Esophagus (tissue), 2 donors: Measurements from ENCODE around the gene PRSS36. TPM values are rescaled to one million over a fixed set of nuclear protein-coding genes. Genes with fewer than 3 reads are reported as not detected.

ENCODE experiments used
- H3K27ac ChIP-seq, 2 donors: one replicate each; pipeline ENCODE4 v1.5.1; 2013; ENCODE audit warnings: low read depth in 2 of 2, mild to moderate bottlenecking in 2 of 2, inconsistent platforms in 1 of 2, low read length in 1 of 2, moderate library complexity in 1 of 2
- H3K27me3 ChIP-seq, 2 donors: one replicate each; pipeline ENCODE4 v1.6.1; 2013; ENCODE audit warnings: low read length in 2 of 2, control low read depth in 1 of 2, mild to moderate bottlenecking in 1 of 2; ENCODE audit not compliant: insufficient read depth in 2 of 2, control insufficient read depth in 1 of 2
- H3K36me3 ChIP-seq, 2 donors: one replicate each; pipeline ENCODE4 v1.6.1; 2013; ENCODE audit warnings: low read length in 1 of 2; ENCODE audit not compliant: control insufficient read depth in 2 of 2, insufficient read depth in 2 of 2
- H3K4me1 ChIP-seq, 2 donors: one replicate each; pipeline ENCODE4 v1.6.1; 2013; ENCODE audit warnings: low read length in 1 of 2; ENCODE audit not compliant: control insufficient read depth in 2 of 2, insufficient read depth in 2 of 2
- H3K4me3 ChIP-seq, 2 donors: one replicate each; pipeline ENCODE4 v1.5.1; 2013; ENCODE audit warnings: low read length in 2 of 2, mild to moderate bottlenecking in 2 of 2, low read depth in 1 of 2, moderate library complexity in 1 of 2
- H3K9me3 ChIP-seq, 2 donors: one replicate each; pipeline ENCODE4 v1.6.1; 2013; ENCODE audit warnings: mild to moderate bottlenecking in 2 of 2, low read depth in 1 of 2, low read length in 1 of 2, moderate library complexity in 1 of 2; ENCODE audit not compliant: control insufficient read depth in 2 of 2, insufficient read depth in 1 of 2
- WGBS, 2 donors: extraction: QIAGEN DNeasy Blood & Tissue Kit; methylation state at CpG; one replicate each; pipeline ENCODE4 v1.1.7; 2013; 5-methylcytosine and 5-hydroxymethylcytosine counted together
- polyA plus RNA-seq, 2 donors: library from polyadenylated mRNA; stranded (reverse); fragments of 200-250 nt; gene quantifications; one replicate each; pipeline ENCODE4 v1.2.3, GENCODE V29; 2013
- donor health status: healthy with polysubstance abuse.
- donor health status: Bipolar disorder and iron deficiency.

PRSS36 gene
- polyA plus RNA-seq, 2 donors, result 1.7 to 2.4 TPM

DNA sequence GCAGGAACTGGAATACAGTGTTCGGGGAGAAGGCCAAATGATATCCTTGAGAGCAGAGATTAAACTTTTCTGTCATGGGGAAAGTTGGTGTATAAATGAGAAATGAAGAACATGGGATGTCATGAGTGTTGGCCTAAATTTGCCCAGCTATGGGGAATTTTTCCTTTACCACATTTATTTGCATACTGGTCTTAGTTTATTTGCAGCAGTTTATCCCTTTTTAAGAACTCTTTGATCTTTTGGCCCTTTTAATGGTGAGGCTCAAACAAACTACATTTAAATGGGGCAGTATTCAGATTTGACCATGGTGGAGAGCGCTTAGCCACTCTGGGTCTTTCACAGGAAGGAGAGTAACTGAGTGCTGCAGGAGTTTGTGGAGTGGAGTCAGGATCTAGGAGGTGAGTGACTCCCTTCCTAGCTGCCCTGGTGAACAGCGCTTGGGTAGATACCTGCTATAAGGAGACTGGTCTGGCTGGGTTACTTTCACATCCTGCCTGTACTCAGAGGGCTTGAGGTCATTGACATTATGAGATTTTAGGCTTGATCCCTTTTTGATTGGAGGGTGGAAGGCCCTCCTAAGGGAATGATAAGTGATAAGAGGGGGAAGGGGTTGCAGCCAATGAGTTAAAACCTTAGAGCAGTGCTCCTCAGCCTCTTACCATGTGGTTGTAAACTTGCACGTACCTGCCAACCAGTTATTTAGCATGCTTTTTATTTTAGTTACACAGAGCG is 42.0 kb upstream of the PRSS36 start:
- WGBS, 2 donors, result 83 to 88% methylated on average over 5 of the region's 5 CpGs
- peaks cover 0 to 2% of the 10 kb centered on the region in 2 donors for H3K4me1 ChIP-seq
- no peaks in the 10 kb centered on the region for H3K9me3 ChIP-seq
- peaks cover 35 to 45% of the 10 kb centered on the region in 2 donors for H3K36me3 ChIP-seq
- no peaks in the 10 kb centered on the region for H3K27me3 ChIP-seq
- no peak overlapping the region for H3K4me3 ChIP-seq
- no peak overlapping the region for H3K27ac ChIP-seq

DNA sequence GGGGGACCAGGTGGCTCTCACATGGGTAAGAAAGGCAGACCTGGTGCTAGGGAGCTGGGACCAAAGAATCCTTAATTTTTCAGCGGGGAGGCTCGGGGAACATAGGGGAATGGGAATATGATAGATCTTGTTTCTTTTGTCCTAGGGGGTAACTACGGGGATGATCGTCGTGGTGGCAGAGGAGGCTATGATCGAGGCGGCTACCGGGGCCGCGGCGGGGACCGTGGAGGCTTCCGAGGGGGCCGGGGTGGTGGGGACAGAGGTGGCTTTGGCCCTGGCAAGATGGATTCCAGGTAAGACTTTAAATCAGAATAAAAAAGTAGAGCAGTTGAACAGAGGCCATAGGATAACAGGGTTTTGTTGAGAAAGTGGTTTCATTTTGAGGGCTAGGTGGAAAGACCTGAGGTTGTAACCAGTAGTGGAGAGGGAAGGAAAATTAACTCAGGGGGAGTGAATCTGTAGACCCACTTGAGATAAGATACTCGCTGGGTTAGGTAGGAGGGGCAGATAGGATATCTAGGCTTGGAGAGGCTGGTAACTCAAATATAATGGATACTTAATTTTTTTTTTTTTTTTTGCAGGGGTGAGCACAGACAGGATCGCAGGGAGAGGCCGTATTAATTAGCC is 41.1 kb upstream of the PRSS36 start:
- H3K4me3 ChIP-seq, result no peak overlapping the region
- peaks cover 0 to 2% of the 10 kb centered on the region in 2 donors for H3K4me1 ChIP-seq
- no peaks in the 10 kb centered on the region for H3K9me3 ChIP-seq
- WGBS, 2 donors, result 93 to 94% methylated on average over 17 of the region's 17 CpGs
- peaks cover 39 to 49% of the 10 kb centered on the region in 2 donors for H3K36me3 ChIP-seq
- H3K27ac ChIP-seq, result no peak overlapping the region
- H3K27me3 ChIP-seq, result no peaks in the 10 kb centered on the region

DNA sequence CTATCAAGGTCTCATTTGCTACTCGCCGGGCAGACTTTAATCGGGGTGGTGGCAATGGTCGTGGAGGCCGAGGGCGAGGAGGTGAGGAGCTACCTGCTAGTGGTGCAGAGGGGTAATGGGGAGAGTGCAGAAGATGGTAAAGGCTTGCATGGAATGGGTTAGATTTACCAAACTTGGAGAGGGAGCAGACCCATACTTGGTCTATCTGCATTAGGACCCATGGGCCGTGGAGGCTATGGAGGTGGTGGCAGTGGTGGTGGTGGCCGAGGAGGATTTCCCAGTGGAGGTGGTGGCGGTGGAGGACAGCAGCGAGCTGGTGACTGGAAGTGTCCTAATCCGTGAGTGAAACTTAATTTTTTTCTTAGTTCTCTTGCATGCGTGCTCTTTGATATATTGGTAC is 40.2 kb upstream of the PRSS36 start:
- 95% methylated on average over 12 of the region's 12 CpGs for WGBS, 2 donors
- Histone ChIP-seq H3K27ac (no peak overlapping the region), H3K9me3 (no peaks in the 10 kb centered on the region), H3K36me3 (peaks cover 39 to 48% of the 10 kb centered on the region in 2 donors), H3K4me1 (peaks cover 0 to 2% of the 10 kb centered on the region in 2 donors), H3K27me3 (no peaks in the 10 kb centered on the region), H3K4me3 (no peak overlapping the region)

DNA sequence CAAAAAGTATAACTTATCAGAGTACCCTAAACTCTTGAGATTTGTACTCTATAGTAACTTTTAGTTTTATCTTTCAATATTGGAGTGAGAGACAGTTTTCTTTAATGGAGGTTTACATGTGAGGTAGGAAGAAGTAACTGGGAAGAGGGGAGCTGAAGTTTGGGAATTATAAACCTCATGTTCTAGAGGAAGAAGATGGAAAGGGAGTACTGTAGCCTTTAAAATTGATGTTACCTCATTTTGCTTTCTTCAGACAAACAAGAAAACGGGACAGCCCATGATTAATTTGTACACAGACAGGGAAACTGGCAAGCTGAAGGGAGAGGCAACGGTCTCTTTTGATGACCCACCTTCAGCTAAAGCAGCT is 39.5 kb upstream of the PRSS36 start:
- peaks cover 39 to 49% of the 10 kb centered on the region in 2 donors for H3K36me3 ChIP-seq
- no peak overlapping the region for H3K4me3 ChIP-seq
- WGBS, 2 donors, result 81 to 84% methylated on average over 2 of the region's 2 CpGs

DNA sequence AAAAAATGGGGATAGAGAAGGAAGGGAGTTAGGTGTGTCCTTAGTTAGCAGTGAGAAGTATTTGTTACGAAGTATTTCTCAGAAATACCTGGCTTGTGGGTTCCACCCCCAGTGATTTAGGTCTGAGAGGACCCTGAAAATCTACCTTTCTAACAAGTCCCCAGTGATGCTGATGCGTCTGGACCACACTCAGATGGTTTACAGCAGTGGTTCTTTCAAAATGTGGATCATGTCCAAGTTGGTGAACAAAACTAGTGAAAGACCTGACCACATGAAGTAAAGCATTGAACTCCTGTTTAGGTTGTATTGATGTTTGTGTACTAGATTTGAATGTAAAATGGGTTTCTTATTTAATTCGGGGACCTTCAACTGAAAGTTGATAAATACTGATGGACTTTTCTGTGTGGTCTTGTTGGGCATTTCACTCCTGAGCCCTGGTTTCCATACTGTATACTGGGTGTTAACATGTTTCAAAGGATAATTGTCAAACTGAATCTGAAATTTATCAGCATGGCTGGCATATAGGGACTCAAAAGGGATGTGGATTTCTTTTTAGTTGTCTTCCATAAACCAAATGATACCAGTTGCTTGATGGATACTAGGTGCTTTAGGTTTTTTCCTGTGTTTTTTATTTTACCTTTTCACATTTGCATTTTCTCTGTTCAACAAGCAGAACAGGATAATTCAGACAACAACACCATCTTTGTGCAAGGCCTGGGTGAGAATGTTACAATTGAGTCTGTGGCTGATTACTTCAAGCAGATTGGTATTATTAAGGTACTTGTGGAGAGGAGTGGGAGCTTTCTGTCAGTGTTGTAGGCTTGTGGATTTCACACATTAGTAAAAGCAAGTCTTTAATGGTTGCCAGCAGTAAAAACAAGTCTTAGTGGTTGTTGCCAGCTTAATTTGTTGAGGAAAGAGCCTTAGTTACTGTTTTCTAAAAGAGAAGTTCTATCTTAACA is 38.9 kb upstream of the PRSS36 start:
- Histone ChIP-seq H3K4me3 (no peak overlapping the region), H3K36me3 (peaks cover 44 to 50% of the 10 kb centered on the region in 2 donors), H3K27ac (no peak overlapping the region), H3K9me3 (no peaks in the 10 kb centered on the region), H3K4me1 (no peaks in the 10 kb centered on the region), H3K27me3 (no peaks in the 10 kb centered on the region)
- WGBS, 2 donors, result 84 to 88% methylated on average over 3 of the region's 3 CpGs

More for the DNA sequence above, 39.5 kb upstream of the PRSS36 start:
- Histone ChIP-seq H3K27ac (no peak overlapping the region), H3K9me3 (no peaks in the 10 kb centered on the region), H3K4me1 (peaks cover 0 to 2% of the 10 kb centered on the region in 2 donors), H3K27me3 (no peaks in the 10 kb centered on the region)

DNA sequence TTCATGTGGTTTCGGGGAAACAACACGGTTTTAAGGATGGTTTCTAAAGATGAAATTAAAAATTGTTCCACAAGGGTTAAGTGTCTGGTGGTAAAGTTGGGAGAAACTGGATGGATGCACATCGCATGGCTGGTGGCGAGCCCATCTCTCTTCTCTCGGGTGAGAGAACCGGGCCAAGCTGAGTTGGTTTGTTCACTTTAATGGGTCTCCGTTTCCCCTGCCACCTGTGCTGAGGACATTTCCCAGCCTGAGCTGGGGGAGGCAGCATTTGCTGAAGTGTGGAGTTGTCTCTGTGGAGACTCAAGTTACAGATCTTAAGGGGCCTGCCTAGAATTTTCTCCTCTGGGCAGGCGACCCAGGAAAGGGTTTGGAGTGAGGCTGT is 37.9 kb upstream of the PRSS36 start:
- Histone ChIP-seq H3K4me3 (no peak overlapping the region), H3K9me3 (no peaks in the 10 kb centered on the region), H3K4me1 (peaks cover 0 to 2% of the 10 kb centered on the region in 2 donors), H3K27me3 (no peaks in the 10 kb centered on the region), H3K27ac (no peak overlapping the region), H3K36me3 (peaks cover 45 to 51% of the 10 kb centered on the region in 2 donors)
- 81 to 86% methylated on average over 8 of the region's 8 CpGs for WGBS, 2 donors

DNA sequence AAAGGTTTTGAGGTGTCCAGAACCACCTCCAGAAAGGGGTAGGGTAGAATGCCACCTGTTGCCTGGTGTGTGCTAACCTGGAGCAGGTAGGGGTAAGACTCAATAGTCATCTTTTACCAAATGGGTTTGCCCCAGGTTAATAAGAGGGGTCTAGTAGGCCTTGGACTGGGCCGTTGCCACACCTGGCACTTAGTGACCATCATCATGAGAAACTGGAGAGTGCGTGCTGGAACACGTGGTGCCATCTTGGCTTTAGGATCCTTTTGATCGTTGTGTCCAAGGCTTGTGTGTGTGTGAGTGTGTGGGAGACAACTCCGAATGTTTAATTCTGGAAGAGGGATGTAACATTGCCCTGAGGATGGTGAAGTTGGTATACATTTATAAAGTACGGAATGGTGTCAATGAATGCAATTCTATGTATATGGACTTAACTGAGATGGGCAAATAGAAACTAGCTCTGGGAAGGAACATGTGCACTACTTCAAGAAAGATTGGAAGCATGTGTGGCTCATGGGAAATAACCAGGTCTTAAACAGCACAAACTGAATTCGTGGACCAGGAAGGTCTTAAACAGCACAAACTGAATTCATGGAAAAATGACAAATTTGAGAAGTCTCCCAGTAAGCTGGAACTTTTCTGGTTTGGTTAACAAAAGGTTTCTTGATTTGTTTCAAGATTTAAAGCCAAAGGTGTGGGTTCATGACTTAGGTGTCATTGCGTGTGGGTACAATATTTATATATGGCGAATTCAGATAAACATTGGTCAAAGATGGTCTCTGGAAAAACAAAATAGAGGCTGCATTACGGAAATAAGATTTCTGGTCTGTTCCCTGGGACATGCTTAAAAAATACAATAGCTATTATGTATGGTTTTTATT is 37.3 kb upstream of the PRSS36 start:
- H3K9me3 ChIP-seq, result no peaks in the 10 kb centered on the region
- WGBS, 2 donors, result 76 to 85% methylated on average over 10 of the region's 10 CpGs
- H3K4me1 ChIP-seq, result peaks cover 0 to 5% of the 10 kb centered on the region in 2 donors
- H3K27ac ChIP-seq, result no peak overlapping the region
- no peak overlapping the region for H3K4me3 ChIP-seq
- peaks cover 41 to 56% of the 10 kb centered on the region in 2 donors for H3K36me3 ChIP-seq
- no peaks in the 10 kb centered on the region for H3K27me3 ChIP-seq

DNA sequence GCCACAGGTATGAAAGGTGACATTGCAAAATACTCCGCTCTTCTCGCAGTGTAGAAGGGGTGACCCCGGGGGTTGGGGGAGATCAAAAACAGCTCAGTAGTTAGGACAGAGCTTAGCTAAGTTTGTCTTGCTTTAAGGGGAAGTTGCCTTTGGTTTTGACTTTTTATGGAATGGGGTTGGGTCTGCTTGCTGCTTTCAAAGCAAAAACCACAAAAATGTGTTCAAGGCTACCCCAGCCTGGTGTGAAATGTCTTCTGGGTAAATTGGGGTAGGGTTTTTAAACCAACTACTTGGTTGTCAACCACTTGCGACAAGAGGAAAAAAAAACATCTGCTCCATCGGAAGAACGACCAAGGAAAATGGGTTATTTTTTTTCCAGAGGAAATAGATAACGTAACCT is 36.3 kb upstream of the PRSS36 start:
- Histone ChIP-seq H3K36me3 (peaks cover 33 to 52% of the 10 kb centered on the region in 2 donors), H3K27me3 (no peaks in the 10 kb centered on the region), H3K4me1 (peaks cover 0 to 5% of the 10 kb centered on the region in 2 donors), H3K9me3 (no peaks in the 10 kb centered on the region), H3K27ac (no peak overlapping the region), H3K4me3 (no peak overlapping the region)
- WGBS, 2 donors, result 69 to 78% methylated on average over 7 of the region's 7 CpGs

DNA sequence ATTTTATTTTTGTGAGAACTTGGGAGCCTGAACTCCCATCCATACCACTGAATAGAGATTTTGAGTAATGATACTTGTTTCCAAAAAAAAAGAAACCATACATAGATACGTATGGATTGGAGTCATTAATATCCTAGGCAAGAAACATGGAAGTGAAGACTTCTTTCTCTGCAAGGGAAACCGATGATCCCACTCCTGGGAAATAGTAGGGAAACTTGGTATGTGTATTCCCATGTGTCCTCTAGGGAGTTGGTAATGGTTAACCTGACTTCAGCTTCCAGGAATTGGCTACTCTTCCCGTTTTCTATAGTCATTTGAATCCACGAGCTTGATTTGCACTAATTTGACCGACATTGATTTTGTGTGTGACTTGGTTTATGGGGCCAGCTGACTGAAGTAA is 35.5 kb upstream of the PRSS36 start:
- 61 to 65% methylated on average over 5 of the region's 5 CpGs for WGBS, 2 donors
- H3K36me3 ChIP-seq, result peaks cover 28 to 46% of the 10 kb centered on the region in 2 donors
- H3K9me3 ChIP-seq, result no peaks in the 10 kb centered on the region
- peaks cover 0 to 5% of the 10 kb centered on the region in 2 donors for H3K4me1 ChIP-seq
- no peaks in the 10 kb centered on the region for H3K27me3 ChIP-seq
- H3K4me3 ChIP-seq, result no peak overlapping the region
- no peak overlapping the region for H3K27ac ChIP-seq
